HG02981 (cell line): ENCODE measurements around the gene EVA1C.
"Not testable (repeated sequence)": the region's sequence is repeated elsewhere in the genome, so short reads cannot be mapped to it uniquely, and the experiment has no call there.

Experiments
- ATAC-seq: cut with Tn5 transposase; IDR thresholded peaks from one replicate; pipeline ENCODE4 v1.9.1; 2021; ENCODE audit warnings: mild to moderate bottlenecking, moderate library complexity; ENCODE audit not compliant: unreplicated experiment

The EVA1C gene

GRCh38 chr21:32457360-32457840 is 44.9 kb downstream of the EVA1C start:
- ATAC-seq, result no peak

- no peak for ATAC-seq
These were observed 45.5 kb downstream of the EVA1C start for GRCh38 chr21:32457962-32458361.

- no peak for ATAC-seq
These were observed 47.5 kb downstream of the EVA1C start for GRCh38 chr21:32459972-32460371.

- ATAC-seq, result no peak
These were observed 49.0 kb downstream of the EVA1C start for GRCh38 chr21:32461503-32461902.

DNA sequence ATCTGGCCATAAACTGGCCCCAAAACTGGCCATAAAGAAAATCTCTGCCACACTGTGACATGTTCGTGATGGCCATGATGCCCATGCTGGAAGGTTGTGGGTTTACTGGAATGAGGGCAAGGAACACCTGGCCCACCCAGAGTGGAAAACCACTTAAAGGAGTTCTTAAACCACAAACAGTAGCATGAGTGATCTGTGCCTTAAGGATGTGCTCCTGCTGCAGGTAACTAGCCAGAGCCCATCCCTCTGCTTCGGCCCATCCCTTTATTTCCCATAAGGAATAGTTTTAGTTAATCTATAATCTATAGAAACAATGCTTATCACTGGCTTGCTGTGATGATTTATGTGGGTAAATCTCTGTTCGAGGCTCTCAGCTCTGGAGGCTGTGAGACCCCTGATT is 50.1 kb downstream of the EVA1C start:
- ATAC-seq, result not testable (repeated sequence)

GRCh38 chr21:32463367-32463766 is 50.9 kb downstream of the EVA1C start:
- ATAC-seq, result no peak

DNA sequence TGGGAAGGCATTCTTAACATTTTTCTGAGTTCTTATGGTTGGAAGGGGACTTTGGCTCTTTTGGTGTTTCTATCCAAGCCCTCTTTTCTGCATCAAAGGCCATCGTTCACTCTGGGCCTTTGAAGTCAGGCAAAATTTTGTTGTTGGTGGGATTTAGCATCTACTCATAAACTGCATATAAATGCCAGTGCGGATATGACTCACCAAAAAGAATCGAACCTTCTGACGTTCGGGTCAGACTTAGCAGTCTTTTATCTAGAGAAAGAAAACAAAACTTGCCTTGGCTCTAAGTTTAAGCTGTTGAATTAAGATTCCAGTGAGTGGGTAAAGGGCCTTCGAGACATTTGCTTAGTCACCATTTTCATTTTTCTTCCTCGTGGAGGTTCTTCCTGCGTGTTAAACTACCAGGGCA is 51.4 kb downstream of the EVA1C start:
- no peak for ATAC-seq

GRCh38 chr21:32467291-32467690 is 54.8 kb downstream of the EVA1C start:
- ATAC-seq, result no peak

- ATAC-seq, result no peak
These were observed 56.2 kb downstream of the EVA1C start for GRCh38 chr21:32468681-32469111.

GRCh38 chr21:32469628-32470027 is 57.1 kb downstream of the EVA1C start:
- no peak for ATAC-seq

DNA sequence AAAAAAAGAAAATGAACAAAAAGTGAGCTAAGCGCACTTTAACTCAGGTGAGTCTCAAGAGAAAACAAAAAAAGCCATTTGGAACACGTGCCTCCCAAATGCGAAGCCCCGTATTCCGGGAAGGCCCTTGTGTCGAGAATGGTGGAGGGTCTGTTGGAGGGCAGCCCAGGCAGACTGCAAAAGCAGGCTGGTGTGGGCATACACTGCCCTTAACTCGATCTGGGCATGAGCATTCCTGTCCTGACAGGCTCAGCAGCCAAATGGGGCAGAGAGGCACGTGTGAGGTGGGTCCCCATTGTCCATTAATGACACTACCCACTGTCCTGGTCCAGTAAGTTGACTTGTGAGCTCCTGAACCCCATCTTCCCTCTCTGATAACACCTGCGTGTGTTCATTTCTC is 57.7 kb downstream of the EVA1C start:
- ATAC-seq, result no peak

- no peak for ATAC-seq
These were observed 60.6 kb downstream of the EVA1C start for GRCh38 chr21:32472890-32473765.

DNA sequence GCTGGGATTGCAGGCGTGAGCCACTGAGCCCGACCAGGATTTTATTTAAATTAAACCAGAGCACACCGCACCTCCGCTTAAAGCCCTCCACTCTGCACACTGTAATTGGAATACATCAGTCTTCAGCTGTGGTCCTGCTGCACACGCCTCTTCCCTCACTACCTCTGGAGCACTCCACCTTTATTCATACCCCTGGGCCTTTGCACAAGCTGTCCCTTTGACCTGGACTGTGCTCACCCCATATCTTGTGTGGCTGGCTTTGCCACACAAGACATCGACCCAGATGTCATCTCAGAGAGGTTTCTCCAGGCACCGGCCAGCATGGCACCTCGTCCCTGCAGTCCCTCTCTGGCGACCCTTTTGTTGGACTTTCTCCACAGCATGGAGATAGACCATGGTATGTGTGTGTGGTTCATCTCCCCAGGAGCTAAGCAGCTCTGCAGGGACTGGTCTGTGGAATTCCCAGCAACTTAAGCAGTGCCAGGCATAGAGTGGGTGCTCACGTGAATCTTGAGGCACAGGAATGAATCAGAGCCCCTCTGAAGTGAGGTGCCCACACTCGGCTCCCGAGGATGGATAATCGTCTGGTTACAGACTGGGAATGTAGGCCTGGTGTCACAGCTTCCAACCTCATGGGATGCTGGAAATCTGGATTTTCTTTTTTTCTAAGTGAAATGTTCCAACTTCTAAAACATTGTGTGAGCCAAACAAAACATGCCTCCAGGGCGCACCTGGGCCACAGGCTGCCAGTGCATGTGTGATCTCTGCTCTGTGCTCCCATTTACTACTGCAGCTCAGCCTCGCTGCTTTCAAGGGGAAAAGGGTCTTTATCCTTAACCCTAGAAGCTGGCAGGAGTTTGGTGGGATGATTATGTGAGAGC is 61.9 kb downstream of the EVA1C start:
- ATAC-seq, result no peak

GRCh38 chr21:32475162-32475812 is 62.8 kb downstream of the EVA1C start:
- ATAC-seq, result no peak

- no peak for ATAC-seq
These were observed 64.3 kb downstream of the EVA1C start for GRCh38 chr21:32476661-32477423.

GRCh38 chr21:32477424-32477745 is 64.9 kb downstream of the EVA1C start:
- no peak for ATAC-seq

- no peak for ATAC-seq
These were observed 69.4 kb downstream of the EVA1C start for GRCh38 chr21:32481875-32482408.

GRCh38 chr21:32482565-32483292 is 70.2 kb downstream of the EVA1C start:
- no peak for ATAC-seq

DNA sequence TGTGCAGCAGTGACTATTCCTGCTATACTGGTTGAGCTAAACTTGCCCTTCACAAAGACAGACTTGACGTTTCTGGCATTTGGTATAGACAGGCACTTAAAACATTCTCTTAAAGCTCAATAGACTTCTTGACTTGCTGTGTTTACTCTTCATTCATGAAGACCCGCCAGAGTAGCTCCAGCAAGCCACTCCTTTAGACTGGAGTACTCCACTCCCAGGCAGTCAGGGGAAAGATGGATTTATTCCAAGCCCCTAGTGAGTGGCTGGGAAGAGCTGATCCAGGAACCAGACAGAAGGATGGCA is 70.7 kb downstream of the EVA1C start:
- no peak for ATAC-seq
